ENCODE measurements around the gene SLC15A3.
A peak's percentile ranks its signal among the peaks of the same experiment; 100 is the strongest.

The SLC15A3 gene

DNA sequence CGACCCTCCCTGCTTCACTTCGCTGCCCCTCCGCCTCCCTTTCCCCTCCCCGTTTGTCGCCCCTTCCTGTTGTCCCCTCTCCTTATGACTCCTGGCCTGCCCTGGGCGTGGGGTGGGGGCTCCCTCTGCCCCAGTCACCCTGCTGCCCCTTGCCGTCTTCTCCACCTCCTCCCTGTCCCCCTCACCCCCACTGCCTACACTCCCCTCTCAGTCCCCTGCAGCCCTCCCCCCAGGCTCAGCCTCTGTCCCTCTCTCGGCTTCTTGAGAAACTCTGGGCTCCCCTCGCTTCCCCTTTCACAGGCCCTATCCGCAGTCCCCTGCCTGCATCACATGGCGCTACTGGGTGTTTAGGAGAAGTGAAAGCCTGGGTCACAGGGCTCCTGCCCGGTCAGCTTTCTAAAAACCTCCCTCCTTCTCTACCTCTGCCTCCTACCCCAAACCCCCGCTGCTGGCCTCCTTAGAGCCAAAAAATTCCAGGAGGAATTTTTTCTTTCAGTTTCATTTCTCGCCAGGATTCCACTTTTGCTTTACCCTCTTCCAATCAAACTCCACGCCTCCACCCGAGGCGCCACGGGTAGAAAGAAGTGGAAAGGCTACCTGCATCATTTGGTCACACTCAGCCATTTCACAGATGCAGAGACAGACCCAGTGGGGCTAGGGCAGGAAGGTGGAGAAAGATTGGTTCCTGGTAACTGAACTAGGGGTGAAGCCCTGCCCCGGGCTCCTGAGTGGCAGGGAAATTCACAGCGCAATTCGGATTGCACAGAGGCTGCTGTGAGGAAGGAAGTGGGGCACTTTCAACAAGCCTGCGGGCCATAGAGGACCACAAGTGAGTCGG lies at the start of gene SLC15A3:
TSS of gene SLC15A3 (minus strand) at position 273 of the 838 bp plus-strand sequence. CDS start 625 bp downstream, outside the sequence.
- no peak for DNase-seq (ENCODE audit: low read depth in 2 of 2)

DNA sequence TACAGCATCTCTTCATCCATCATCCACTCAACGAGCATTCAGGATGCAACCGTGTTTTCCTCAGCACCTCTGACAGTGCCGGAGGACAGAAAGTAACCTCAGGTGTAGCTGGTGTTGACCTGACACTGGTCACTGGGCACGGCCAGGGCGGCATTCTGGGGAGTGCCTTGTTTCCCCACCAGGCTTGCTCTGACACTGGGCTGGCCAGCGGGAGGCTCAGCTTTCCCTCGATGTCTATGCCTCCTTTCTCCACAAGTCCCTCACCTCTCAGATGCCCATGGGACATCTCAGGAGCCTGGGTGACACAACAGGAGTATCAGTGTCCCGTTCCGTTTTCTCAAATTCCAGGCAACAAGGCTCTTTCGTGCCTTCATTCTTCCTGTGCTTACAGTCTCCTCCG lies 48.5 kb upstream of the SLC15A3 start:
- DNase-seq (ENCODE audit: low read depth in 2 of 2), result no peak

DNA sequence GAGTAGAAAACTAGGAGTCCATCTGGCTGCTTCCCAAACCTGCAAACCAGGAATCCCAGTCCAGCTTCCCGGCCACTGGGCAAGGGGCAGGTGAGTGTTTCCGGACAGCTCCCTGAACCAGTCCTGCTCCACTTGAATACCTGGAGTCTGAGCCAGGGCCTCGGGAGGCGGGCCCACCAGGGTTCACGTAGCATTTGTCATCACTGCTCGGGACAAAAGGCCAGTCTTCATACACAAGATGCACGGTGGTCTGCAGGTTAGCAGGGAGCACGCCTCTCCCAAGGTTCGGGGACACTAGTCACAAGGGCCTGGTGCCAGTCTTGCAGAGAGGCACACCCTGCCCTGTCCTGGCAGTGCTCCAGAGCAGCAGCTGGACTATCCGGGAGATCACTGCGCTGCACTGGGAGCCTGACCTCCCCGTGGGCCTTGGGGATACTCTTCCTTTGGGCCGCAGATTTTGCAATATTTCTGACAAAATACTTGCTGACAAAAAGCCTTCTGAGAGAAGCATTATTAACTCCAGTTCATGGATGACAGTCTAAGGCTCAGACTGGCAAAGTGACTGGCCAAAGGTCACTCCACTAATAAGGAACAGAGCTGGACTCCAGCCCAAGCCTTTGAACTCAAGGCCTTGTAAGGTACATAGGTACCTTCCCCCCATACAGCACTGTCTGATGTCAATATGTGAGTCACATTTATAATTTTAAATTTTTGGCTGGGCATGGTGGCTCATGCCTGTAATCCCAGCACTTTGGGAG lies 44.6 kb upstream of the SLC15A3 start:
- no peak for DNase-seq (ENCODE audit: low read depth in 2 of 2)

DNA sequence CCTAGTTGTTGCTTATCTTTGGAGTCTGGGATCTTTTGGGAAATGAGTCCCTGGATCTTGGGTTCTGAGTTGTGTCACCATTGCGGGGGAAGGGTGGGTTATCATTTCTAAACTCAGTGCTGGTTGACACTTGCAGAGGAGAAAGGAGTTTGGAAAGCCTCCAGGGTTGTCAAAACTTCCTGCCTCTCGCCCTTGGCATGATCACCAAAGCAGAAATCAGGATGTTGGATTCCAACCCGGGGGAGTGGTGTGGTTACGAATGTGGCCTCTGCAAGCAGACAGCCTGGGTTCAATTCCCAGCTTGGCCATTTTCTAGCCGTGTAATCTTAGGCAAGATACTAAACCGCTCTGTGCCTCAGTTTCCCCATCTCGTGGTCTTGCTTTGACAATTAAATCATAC lies 43.8 kb upstream of the SLC15A3 start:
- no peak for DNase-seq (ENCODE audit: low read depth in 2 of 2)

DNA sequence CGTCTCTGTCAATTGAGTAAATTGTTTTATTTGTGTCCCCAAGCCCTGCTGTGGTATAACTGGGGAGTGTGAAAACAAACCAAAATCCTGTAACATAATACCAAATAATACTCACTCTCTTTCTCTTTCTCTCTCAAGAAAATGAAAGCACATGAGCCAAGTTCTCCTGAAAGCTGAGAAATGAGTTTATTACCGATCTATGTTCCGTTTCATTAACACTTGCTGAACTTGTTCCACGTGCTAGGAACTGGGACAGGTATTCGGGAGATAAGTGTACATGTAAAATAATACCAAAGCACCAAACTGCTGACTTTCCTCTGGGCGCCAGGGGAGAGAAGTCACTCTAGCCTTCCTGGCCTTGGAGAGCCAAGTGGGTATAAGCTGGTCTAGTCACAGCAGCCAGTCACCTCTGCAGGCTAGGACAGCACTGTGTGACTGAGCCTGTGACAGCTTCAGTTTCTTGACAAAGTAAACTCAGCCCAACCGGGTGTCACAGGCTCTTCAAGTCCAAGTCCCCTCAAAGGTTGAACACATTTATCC lies 42.6 kb upstream of the SLC15A3 start:
- DNase-seq (ENCODE audit: low read depth in 2 of 2), result no peak

DNA sequence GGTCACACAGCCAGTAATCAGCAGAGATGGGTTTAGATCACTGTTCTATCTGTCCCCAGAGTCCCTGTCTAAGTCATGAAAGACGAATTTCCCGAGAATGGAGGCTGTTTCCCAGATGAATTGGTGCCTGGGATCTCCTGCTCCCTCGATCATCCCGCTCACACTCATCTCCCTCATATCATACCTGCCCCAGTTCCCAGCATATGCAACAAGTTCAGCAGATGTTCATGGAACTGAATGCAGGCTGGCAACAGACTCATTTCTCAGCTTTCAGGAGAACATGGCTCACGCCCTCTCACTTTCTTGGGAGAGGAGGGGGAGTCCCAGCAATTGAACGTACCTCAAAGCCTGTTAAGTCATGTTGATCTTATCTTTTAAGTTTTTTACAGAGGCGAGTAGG lies 41.6 kb upstream of the SLC15A3 start:
- no peak for DNase-seq (ENCODE audit: low read depth in 2 of 2)

DNA sequence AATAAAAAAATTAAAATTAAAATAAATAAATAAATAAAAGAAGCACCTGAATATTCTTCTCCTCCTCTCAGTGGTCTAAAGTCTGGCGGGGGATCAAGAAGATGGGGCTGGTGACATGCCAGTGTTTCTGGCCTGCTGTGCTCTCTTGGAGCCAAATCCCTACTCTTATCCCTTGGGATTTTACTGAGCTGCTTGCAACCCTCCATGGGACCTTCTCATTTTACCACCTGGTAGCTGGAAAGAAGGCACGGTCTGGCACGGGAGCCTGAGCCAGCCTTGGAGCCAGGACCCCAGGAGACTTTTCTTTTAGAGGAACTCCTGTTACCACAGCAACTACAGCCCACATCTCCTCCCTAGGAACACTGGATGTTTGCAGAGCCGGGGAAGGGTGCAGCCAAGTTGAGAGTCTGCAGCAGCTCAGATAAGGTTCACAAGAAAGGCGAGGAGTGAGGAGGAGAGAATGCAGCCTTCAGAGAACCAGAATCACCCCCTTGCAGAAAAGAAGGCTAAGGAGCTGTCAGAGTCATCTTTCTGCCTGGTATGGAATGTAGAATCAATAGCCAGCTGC lies 41.0 kb upstream of the SLC15A3 start:
- DNase-seq (ENCODE audit: low read depth in 2 of 2), result no peak

DNA sequence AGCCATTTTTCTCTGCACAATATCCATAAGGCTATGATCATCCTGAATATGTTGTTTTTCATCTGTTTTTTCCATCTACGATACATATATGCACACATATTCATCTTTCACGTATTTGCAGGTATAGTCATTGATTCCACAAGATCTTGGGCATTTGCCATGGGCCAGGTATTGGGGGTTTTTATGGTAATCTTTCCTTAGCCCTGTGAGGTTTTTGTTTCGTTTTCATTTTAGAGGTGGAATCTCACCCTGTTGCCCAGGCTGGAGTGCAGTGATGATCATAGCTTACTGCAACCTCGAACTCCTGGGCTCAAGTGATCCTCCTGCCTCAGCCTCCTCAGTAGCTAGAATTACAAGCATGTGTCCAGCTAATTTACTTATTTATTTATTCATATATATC lies 39.5 kb upstream of the SLC15A3 start:
- no peak for DNase-seq (ENCODE audit: low read depth in 2 of 2)

DNA sequence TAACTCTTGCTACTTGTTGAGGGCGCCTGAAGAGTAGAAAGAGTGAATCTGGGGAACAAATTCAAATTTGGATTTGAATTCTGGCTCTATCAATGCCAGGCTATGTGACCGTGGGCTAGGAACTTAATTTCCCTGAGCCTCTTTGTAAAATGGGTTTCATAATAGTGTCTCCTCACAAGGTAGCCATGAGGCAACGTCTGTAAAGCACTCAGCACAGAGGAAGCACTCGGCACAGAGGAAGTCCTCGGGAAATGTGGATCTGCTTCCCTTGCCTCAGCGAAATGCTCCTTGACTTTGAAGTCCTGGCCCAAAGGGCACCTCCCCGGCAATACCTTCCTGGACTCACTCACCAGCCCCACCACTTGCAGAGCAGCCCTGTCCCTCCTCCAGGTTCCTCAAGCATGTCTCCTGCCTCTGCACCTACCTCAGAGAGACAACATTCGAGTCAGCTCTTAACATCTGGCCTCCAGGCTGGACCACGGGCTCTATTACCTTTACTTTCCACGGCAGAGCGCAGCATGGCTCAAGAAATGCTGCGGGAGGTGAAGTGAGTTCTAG lies 37.2 kb upstream of the SLC15A3 start:
- no peak for DNase-seq (ENCODE audit: low read depth in 2 of 2)

DNA sequence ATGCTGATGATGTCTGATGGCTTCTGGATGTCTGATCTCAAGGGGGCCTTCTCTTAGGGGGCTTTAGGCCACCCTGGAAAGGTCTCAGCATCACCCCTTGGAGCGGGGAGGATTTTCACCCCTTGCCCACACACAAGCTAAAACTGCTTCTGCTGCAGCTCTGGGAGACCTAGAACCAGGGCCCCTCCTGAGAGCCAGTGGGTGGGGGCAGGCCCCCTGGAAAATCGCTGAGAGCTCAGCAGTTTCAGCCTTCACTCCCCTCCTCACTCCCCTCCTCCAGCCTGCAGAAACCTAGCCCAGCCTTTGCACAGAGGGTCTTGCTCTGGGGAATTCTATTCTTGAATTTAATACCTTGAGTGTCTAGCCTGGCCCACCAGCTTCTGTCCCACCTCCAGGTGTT lies 36.7 kb upstream of the SLC15A3 start:
- no peak for DNase-seq (ENCODE audit: low read depth in 2 of 2)

DNA sequence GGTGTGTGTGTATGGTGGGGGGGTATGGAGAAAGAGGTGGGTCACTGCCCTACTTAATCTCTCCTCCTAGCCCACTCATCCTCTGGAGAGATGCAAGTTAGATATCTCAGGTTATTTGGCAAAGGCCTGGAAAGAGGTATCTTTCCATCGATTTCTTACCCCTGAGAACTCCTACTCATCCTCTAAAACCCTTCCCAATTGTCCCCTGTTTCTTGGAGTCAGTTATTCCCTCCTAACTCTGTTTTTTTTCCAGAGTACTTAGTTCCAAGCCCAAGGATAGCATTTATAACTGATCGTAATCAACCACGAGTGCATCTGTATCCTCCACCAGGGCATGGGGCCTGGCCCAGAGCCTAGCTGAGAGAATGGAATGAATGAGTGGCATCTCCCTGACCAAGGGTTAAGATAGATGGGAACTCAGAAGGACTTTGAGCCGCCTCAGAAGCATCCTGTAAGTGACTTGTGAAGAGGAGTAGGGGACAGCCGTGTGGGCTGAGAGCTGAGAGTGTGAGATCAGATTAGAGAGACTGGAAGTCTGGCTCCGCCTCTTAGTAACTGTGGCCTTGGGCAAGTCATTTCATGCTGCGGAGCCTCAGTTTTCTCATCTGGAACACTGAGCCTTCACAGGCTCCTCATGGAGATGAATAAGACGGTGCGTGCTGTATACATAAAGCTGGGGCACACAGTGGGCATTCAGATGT lies 35.8 kb upstream of the SLC15A3 start:
- DNase-seq (ENCODE audit: low read depth in 2 of 2), result peak in 1 of 2 donors; percentile 27

DNA sequence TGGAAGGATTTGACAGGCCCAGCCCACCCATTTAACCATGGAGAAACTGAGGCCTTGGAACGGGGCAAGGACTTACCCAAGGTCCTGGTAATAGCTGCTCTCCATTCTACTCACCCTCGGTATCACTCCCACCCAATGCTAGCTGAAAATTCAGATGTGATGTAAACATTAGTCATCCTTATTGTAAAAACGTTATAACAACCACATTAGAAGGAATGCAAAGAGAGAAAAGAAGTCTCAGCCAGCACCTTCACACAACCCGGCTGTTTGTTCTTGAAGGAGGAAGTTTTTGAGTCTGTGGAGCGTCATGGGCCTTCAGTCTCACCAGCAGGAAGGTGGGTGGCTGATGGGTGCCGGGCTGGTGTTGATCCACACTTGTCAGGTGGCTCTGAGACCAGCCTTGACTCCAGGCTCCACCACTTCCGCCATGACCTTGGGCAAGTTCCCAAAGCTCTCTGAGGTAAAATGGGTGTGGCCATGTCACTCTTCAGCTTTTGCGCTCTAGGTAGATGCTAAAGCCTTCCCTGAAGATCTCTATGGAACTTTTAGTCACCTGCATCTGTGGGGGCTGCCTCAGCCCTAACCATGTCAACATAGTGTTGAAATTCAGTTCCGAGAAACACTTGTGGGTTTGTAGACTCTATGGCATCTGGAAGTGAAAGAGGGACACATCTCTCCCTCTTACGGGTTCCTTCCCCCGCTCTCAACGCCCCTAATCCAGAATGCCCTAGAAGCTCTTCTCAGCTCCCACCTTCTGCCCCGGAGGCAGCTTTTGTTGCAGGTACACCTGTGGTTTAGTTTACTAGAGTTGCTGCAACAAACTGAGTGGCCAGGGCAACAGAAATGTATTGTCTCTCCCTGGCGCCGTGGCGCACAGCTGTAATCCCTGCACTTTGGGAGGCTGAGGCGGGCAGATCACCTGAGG lies 34.3 kb upstream of the SLC15A3 start:
- DNase-seq (ENCODE audit: low read depth in 2 of 2), result peak; percentile 74 to 87

DNA sequence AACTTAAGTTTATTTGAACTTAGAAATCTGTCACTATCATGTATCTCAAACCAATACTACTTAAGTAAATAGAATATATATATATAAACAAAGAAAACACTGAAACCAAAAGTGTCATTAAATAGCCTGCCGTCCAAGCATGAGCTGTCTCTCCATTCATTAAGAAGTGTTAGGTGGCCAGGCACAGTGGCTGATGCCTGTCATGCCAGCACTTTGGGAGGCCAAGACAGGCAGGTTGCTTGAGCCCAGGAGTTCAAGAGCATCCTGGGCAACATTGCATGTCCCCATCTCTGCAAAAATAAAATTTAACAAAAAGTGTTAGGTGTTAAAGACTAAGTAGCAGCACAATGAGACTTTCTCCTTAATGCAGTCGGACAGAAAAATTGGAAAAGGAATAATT lies 33.5 kb upstream of the SLC15A3 start:
- no peak for DNase-seq (ENCODE audit: low read depth in 2 of 2)

DNA sequence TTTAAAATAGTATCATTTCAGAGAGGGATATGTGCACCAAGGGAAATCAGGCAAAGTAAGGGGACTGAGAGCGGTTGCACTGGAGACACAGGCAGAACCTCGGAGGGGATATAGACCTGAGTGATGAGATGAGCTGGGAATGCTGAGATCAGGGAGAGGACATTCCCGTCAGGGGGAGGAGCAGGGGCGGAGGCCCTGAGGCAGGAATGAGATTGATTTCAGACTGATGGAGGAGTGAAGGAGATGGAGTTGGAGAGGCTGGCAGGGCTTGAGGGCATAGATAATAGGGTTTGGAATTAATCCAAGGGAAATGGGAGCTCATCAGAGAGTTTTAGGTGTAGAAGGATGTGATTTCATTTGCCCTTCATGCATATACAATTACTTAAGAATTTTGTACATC lies 32.7 kb upstream of the SLC15A3 start:
- no peak for DNase-seq (ENCODE audit: low read depth in 2 of 2)

DNA sequence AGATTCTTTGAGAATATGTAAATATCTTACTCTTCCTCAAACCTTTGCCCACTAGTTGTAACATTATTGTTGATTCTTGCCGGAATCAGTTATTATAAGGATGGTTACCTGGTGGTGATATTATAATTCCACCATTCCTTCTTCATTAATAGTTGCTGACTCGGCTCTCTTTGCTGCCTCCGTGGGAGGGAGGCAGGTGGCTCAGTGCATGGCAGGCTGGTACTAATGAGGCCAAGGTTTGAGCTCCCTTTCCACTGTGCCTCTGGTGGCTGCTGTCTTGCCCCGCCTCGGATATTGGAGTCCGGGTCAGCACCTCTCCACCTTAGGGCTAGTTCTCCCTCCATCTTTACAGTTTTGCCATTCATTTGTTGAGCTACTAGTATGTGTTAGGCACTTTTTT lies 32.2 kb upstream of the SLC15A3 start:
- DNase-seq (ENCODE audit: low read depth in 2 of 2), result no peak

DNA sequence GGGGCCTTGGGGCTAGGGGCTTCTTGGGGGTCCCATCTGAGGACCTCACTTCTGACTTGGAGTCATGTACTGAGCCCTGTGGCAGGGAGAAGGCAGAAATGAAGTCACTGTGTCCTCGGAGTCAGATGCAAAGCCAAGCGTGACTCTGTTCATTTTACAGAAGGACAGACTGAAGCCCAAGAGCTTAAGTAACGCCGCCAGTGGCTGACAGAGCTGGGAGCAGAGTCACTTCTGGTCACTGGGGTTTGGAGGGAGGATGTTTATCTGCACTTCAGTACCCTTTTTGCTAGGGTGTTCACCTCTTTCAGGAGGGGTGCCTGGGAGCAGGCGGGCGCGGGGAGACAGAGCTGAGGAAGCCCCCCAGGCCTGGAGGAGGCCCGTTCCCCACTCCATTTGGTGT lies 30.2 kb upstream of the SLC15A3 start:
- DNase-seq (ENCODE audit: low read depth in 2 of 2), result no peak

DNA sequence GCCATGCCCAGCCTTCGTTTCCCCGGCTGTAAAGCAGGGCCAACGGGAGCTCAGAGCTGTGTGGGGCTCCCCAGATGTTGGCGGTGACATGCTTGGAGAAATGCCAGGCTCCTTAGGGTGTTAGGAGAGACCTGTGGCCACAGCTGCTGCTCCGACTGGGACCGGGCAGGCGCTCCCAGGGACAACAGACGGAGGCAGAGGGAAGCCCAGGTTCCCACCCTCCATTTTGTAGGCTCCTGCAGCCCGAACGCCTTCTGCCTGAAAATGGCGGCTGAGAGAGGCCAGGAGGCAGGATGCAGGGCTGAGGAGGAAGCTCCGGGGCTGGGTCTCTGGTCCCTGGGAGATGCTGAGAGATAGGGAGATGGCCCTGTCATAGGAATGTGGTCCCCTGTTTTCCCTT lies 29.5 kb upstream of the SLC15A3 start:
- no peak for DNase-seq (ENCODE audit: low read depth in 2 of 2)

DNA sequence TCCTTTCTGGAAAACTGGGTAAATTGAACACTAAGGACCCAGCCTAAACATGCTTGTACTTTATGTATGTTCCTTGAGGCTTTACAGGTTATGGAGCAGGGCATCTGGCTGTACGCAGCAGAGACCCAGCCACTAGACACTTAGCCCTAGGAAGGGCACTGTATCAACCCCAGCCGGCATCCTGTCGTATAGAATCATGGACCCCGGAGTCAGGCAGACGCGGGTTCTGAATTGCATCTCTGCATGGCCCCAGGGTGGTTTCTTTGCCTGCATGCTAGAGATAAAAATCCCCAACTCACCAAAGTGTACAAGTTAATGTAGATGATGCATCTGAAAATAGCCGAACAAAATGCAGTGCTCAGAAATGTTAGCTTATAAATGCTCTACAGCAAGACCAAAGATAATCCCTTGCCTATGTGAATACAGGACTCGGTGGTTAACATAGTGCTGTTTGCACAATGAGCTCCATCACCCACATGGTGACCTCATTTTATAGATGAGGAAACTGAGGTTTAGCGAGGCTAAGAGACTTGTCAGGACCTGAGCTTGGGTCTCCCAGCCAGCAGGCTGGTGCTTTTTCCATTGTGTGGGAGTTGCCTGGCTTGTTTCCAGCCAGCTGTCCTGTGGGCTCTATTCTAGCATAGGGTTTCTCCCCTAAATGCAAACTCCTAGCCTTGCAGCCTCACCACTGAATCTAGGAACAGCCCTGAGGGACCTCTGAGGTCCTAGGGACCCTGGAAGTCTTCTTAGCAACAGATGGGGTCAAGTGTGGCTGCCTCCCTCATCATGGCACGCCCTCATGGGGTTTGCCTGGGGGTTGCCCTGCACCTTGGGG lies 26.8 kb upstream of the SLC15A3 start:
- DNase-seq (ENCODE audit: low read depth in 2 of 2), result peak; percentile 33 to 42

DNA sequence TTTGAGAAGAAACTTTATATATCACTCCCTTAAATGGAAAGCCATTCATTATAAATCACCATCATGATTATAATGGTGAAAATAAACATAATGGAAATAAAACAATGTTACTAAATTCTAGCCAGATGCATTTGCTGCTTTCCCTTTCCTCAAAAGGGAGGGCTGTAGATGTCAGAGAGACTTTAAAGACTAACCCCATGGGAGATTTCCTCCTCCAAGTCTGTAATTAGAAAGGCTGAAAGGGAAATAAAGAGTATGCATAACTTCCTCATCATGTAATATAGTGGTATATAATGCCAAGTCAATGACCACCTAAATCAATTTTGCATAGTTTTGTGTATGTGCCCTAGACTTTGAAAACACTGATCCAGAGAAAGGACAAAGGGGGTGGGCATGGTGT lies 25.9 kb upstream of the SLC15A3 start:
- DNase-seq (ENCODE audit: low read depth in 2 of 2), result no peak

DNA sequence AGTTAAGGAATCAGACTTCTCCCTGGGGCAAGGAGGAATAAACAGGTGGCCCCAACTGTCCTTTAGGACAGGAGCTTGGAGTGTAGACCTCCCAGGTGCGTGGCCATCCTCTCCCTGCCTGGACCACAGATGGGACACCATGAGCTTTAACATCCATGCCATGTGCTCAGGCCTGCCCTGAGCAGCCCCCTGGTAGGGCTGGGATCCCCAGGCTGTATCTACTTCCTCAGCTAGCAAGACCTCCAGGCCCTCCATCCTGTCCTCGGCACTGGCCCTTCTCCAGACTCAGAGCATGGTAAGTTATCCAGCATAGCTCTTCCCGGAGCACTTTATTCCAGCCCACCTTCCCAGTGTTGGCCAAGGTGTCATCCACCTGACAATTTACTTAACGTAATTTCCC lies 25.2 kb upstream of the SLC15A3 start:
- no peak for DNase-seq (ENCODE audit: low read depth in 2 of 2)

Data from activated CD8-positive, alpha-beta memory T cell treated with anti-CD3 and anti-CD28 coated beads for 4 hours (primary cell).